Measurements from ENCODE around the gene AP2S1.

GRCh38 chr19:46862974-46863632 lies 12.5 kb upstream of the AP2S1 start:
- TF ChIP-seq, protein P1, sequence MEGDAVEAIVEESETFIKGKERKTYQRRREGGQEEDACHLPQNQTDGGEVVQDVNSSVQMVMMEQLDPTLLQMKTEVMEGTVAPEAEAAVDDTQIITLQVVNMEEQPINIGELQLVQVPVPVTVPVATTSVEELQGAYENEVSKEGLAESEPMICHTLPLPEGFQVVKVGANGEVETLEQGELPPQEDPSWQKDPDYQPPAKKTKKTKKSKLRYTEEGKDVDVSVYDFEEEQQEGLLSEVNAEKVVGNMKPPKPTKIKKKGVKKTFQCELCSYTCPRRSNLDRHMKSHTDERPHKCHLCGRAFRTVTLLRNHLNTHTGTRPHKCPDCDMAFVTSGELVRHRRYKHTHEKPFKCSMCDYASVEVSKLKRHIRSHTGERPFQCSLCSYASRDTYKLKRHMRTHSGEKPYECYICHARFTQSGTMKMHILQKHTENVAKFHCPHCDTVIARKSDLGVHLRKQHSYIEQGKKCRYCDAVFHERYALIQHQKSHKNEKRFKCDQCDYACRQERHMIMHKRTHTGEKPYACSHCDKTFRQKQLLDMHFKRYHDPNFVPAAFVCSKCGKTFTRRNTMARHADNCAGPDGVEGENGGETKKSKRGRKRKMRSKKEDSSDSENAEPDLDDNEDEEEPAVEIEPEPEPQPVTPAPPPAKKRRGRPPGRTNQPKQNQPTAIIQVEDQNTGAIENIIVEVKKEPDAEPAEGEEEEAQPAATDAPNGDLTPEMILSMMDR (IDR thresholded peaks at IDR 0.05) = no peak
- no peak for TF ChIP-seq POLR2A (IDR thresholded peaks at IDR 0.05; ENCODE audit: low read depth)
- no peak for TF ChIP-seq EP300 (IDR thresholded peaks at IDR 0.05)
- TF ChIP-seq POLR2AphosphoS5 (IDR thresholded peaks at IDR 0.05) = no peak

Measured in esophagus muscularis mucosa (tissue), 4 donors.